IMR-90 (cell line): ENCODE results near the gene PRR23E. TPM values are rescaled to one million over a fixed set of nuclear protein-coding genes. Genes with fewer than 3 reads are reported as not detected.

Source experiments
- ATAC-seq: fragments of 200-7000 bp; cut with Tn5 transposase; 2 replicates; pipeline ENCODE4 v1.9.1; 2020; ENCODE audit warnings: low read depth, mild to moderate bottlenecking, moderate library complexity
- BruUV-seq: library from RNA; stranded (reverse); fragments of 400-500 nt; replicated peaks from 2 replicates; lab custom pipeline; 2021; lab: Mats Ljungman, UMichigan
- CTCF ChIA-PET: fragments of 300-600 bp; formaldehyde crosslinking; extraction: SDS; loops from one replicate; lab custom pipeline; 2021; ENCODE audit warnings: antibody characterized with exemption; lab: Yijun Ruan, JAX
- POLR2A ChIA-PET: fragments of 300-600 bp; sonication (Branson Sonifier 250); formaldehyde crosslinking; loops from one replicate; lab custom pipeline; 2022; ENCODE audit warnings: antibody characterized with exemption; ENCODE audit not compliant: unreplicated experiment; lab: Charles Lee
- DNase-seq: peaks from one replicate; pipeline ENCODE4 v3.0.0; 2013
- H2AFZ ChIP-seq: replicated peaks from 2 replicates; pipeline ENCODE3; 2013; ENCODE audit warnings: low read length, mild to moderate bottlenecking; ENCODE audit not compliant: poor library complexity
- H2AK5ac ChIP-seq: 2 replicates; pipeline ENCODE4 v1.6.1; 2013; ENCODE audit warnings: low read depth, low read length, inconsistent platforms
- H2AK9ac ChIP-seq: replicated peaks from 2 replicates; pipeline ENCODE3; 2013; ENCODE audit warnings: mild to moderate bottlenecking, low read depth, low read length, moderate library complexity; ENCODE audit not compliant: poor library complexity
- H2BK120ac ChIP-seq: 2 replicates; pipeline ENCODE4 v1.6.1; 2013; ENCODE audit warnings: low read depth, low read length, inconsistent platforms
- H2BK15ac ChIP-seq: 3 replicates; pipeline ENCODE4 v1.6.1; 2013; ENCODE audit warnings: low read depth, low read length, inconsistent platforms
- H2BK20ac ChIP-seq: 2 replicates; pipeline ENCODE4 v1.6.1; 2013; ENCODE audit warnings: low read depth, mild to moderate bottlenecking, inconsistent platforms, low read length, moderate library complexity
- H2BK5ac ChIP-seq: 2 replicates; pipeline ENCODE4 v1.6.1; 2013; ENCODE audit warnings: mild to moderate bottlenecking, low read depth, low read length, inconsistent platforms; ENCODE audit not compliant: poor library complexity, severe bottlenecking
- H3K14ac ChIP-seq: replicated peaks from 2 replicates; pipeline ENCODE4 v1.6.1; 2013; ENCODE audit warnings: low read depth, low read length, inconsistent platforms
- H3K18ac ChIP-seq: 2 replicates; pipeline ENCODE4 v1.6.1; 2013; ENCODE audit warnings: low read depth, low read length, control low read depth
- H3K23ac ChIP-seq: 2 replicates; pipeline ENCODE4 v1.6.1; 2013; ENCODE audit warnings: low read depth, low read length, inconsistent platforms
- H3K27ac ChIP-seq: 2 replicates; pipeline ENCODE4 v1.5.1; 2013; ENCODE audit warnings: mild to moderate bottlenecking, control low read depth, low read length; ENCODE audit not compliant: insufficient read depth
- H3K27me3 ChIP-seq: 2 replicates; pipeline ENCODE4 v1.6.1; 2013; ENCODE audit warnings: low read length; ENCODE audit not compliant: control insufficient read depth, insufficient read depth
- H3K36me3 ChIP-seq: 2 replicates; pipeline ENCODE4 v1.6.1; 2013; ENCODE audit warnings: low read length, mixed read lengths; ENCODE audit not compliant: control insufficient read depth, insufficient read depth
- H3K4ac ChIP-seq: 2 replicates; pipeline ENCODE4 v1.6.1; 2013; ENCODE audit warnings: low read depth, low read length, inconsistent platforms
- H3K4me1 ChIP-seq: 2 replicates; pipeline ENCODE4 v1.6.1; 2013; ENCODE audit warnings: low read length, mixed read lengths; ENCODE audit not compliant: control insufficient read depth, insufficient read depth
- H3K4me2 ChIP-seq: 2 replicates; pipeline ENCODE4 v1.6.1; 2013; ENCODE audit warnings: low read depth, mild to moderate bottlenecking, control low read depth, low read length, moderate library complexity
- H3K4me3 ChIP-seq: 2 replicates; pipeline ENCODE4 v1.5.1; 2013; ENCODE audit warnings: low read depth, mild to moderate bottlenecking, control low read depth, low read length, moderate library complexity; ENCODE audit not compliant: insufficient read depth
- H3K56ac ChIP-seq: 2 replicates; pipeline ENCODE4 v1.6.1; 2013; ENCODE audit warnings: low read length, inconsistent platforms; ENCODE audit not compliant: insufficient read depth; ENCODE audit errors: extremely low read depth
- H3K79me1 ChIP-seq, 2 experiments: 2 replicates each; pipeline ENCODE4 v1.6.1; 2013; ENCODE audit warnings: low read length in 2 of 2, inconsistent platforms in 1 of 2, low read depth in 1 of 2
- H3K9ac ChIP-seq: 2 replicates; pipeline ENCODE4 v1.6.1; 2013; ENCODE audit warnings: low read depth, low read length, control low read depth
- H3K9me1 ChIP-seq: 2 replicates; pipeline ENCODE4 v1.6.1; 2013; ENCODE audit warnings: low read length, inconsistent platforms; ENCODE audit not compliant: insufficient read depth
- H3K9me3 ChIP-seq: 2 replicates; pipeline ENCODE4 v1.6.1; 2013; ENCODE audit warnings: low read length; ENCODE audit not compliant: control insufficient read depth, insufficient read depth
- H4K20me1 ChIP-seq: 2 replicates; pipeline ENCODE4 v1.6.1; 2013; ENCODE audit warnings: low read length, inconsistent platforms; ENCODE audit not compliant: insufficient read depth
- H4K5ac ChIP-seq: 2 replicates; pipeline ENCODE4 v1.6.1; 2013; ENCODE audit warnings: mild to moderate bottlenecking, low read depth, low read length, control low read depth
- H4K8ac ChIP-seq, 2 experiments: 2 replicates each; pipeline ENCODE4 v1.6.1; 2013; ENCODE audit warnings: low read depth in 2 of 2, low read length in 2 of 2, control low read depth in 1 of 2, inconsistent platforms in 1 of 2
- H4K91ac ChIP-seq: 2 replicates; pipeline ENCODE4 v1.6.1; 2013; ENCODE audit warnings: low read depth, low read length, inconsistent platforms; ENCODE audit not compliant: insufficient read depth
- BHLHE40 ChIP-seq: fragments of 150-350 bp; IDR thresholded peaks from 2 replicates; pipeline ENCODE4 v1.6.1; 2016; ENCODE audit warnings: mild to moderate bottlenecking, low read depth, low read length
- CEBPB ChIP-seq: IDR thresholded peaks from 2 replicates; pipeline ENCODE4 v1.6.1; 2012; ENCODE audit warnings: low read depth, low read length, improper control_type of control experiment
- CHD1 ChIP-seq: IDR thresholded peaks from 2 replicates; pipeline ENCODE4 v1.6.1; 2012; ENCODE audit warnings: low read depth, low read length, improper control_type of control experiment
- CTCF ChIP-seq: conservative IDR thresholded peaks from 2 replicates; pipeline ENCODE4 v1.5.1; 2012; ENCODE audit warnings: mild to moderate bottlenecking, low read depth, low read length, improper control_type of control experiment
- ELK1 ChIP-seq: fragments of 150-350 bp; IDR thresholded peaks from 2 replicates; pipeline ENCODE4 v1.6.1; 2016; ENCODE audit warnings: low read depth, mild to moderate bottlenecking, low read length, moderate library complexity, borderline replicate concordance
- MAFK ChIP-seq: IDR thresholded peaks from 2 replicates; pipeline ENCODE4 v1.6.1; 2012; ENCODE audit warnings: low read depth, low read length, improper control_type of control experiment
- MAZ ChIP-seq: IDR thresholded peaks from 2 replicates; pipeline ENCODE4 v1.6.1; 2012; ENCODE audit warnings: low read depth, mild to moderate bottlenecking, low read length, improper control_type of control experiment, moderate library complexity, borderline replicate concordance
- MXI1 ChIP-seq: IDR thresholded peaks from 2 replicates; pipeline ENCODE4 v1.6.1; 2012; ENCODE audit warnings: low read depth, mild to moderate bottlenecking, low read length, moderate library complexity, borderline replicate concordance
- NFE2L2 ChIP-seq: fragments of 150-350 bp; IDR thresholded peaks from 2 replicates; pipeline ENCODE4 v1.6.1; 2016; ENCODE audit warnings: low read depth, mild to moderate bottlenecking, low read length
- POLR2A ChIP-seq: IDR thresholded peaks from 2 replicates; pipeline ENCODE4 v1.6.1; 2012; ENCODE audit warnings: mild to moderate bottlenecking, low read depth, low read length
- RAD21 ChIP-seq: IDR thresholded peaks from 2 replicates; pipeline ENCODE4 v1.6.1; 2012; ENCODE audit warnings: low read length, improper control_type of control experiment
- RCOR1 ChIP-seq: IDR thresholded peaks from 2 replicates; pipeline ENCODE4 v1.6.1; 2012; ENCODE audit warnings: mild to moderate bottlenecking, low read length, improper control_type of control experiment; ENCODE audit not compliant: insufficient replicate concordance
- RFX5 ChIP-seq: IDR thresholded peaks from 2 replicates; pipeline ENCODE4 v1.8.0; 2012; ENCODE audit warnings: low read depth, mild to moderate bottlenecking, low read length, moderate library complexity
- WGBS, 2 experiments: methylation state at CpG; one replicate each; pipeline versions ENCODE4 v1.1.5 to v1.1.7; 2013; ENCODE audit warnings: missing lambda C conversion rate in 2 of 2; ENCODE audit not compliant: insufficient read length in 1 of 2; ENCODE audit errors: extremely low coverage in 2 of 2; 5-methylcytosine and 5-hydroxymethylcytosine counted together
- dilution Hi-C: fragments of 300-500 bp; cut with HindIII; formaldehyde crosslinking; loops from one replicate; pipeline ENCODE4 v1.14.3; 2018; ENCODE audit warnings: low sequenced_read_pairs; ENCODE audit not compliant: unreplicated experiment
- in situ Hi-C: fragments of 300-500 bp; cut with MboI; formaldehyde crosslinking; loops from 3 replicates; pipeline ENCODE4 v1.14.3; 2019; ENCODE audit warnings: low sequenced_read_pairs, inconsistent platforms, mixed read lengths
- intact Hi-C: fragments of 100-400 bp; cut with micrococcal nuclease; formaldehyde crosslinking; loops from 2 replicates; pipeline ENCODE4 v1.10.0; 2022
- polyA plus RNA-seq, 3 experiments: library from polyadenylated mRNA; depleted of rRNA; stranded (reverse); fragments of >200 nt; gene quantifications; 2 replicates each; pipeline ENCODE4 v1.2.3, GENCODE V29; 2012; ENCODE audit warnings: low replicate concordance in 1 of 3
- total RNA-seq: library from RNA; depleted of rRNA; stranded (reverse); fragments of >200 nt; gene quantifications from 2 replicates; pipeline ENCODE4 v1.2.3, GENCODE V29; 2012
- TF ChIP-seq, protein P1 (sequence below): fragments of 150-350 bp; IDR thresholded peaks from 2 replicates; pipeline ENCODE4 v1.6.1; 2017; ENCODE audit warnings: mild to moderate bottlenecking, antibody characterized with exemption, low read length, low read depth

Gene PRR23E
- total and polyA plus RNA-seq, 2 of the 4 experiments (the other 2 are of a cell fraction): not detected

DNA sequence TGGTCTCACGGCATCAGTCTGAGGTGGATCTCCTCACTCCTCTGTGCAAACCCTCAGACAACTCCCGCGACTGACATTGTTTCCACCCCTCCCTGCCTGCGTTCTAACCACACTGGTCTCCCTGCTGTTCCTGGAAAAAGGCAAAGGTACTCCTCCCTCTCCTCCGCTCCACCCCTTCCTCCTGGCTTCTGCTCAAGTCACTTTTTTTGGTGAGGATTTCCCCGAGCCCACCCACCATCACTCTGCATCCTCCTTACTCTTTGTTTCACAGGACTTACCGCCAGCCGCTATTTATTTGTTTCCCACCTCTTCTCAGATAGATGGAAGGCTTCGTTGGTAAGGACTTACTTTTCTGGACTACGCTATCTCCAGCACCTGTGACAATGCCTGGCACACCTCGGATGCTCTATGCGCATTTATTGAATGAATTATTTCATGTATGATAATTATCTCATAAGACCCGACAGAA is 25.6 kb downstream of the PRR23E start:
- TF ChIP-seq RCOR1 (no peak), CEBPB (no peak), MAZ (no peak), ELK1 (no peak), RAD21 (no peak), POLR2A (no peak), CTCF (no peak), MXI1 (no peak), MAFK (no peak), RFX5 (no peak), NFE2L2 (no peak), BHLHE40 (no peak), CHD1 (no peak)
- TF ChIP-seq, protein P1, sequence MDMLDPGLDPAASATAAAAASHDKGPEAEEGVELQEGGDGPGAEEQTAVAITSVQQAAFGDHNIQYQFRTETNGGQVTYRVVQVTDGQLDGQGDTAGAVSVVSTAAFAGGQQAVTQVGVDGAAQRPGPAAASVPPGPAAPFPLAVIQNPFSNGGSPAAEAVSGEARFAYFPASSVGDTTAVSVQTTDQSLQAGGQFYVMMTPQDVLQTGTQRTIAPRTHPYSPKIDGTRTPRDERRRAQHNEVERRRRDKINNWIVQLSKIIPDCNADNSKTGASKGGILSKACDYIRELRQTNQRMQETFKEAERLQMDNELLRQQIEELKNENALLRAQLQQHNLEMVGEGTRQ: no peak
- no peak overlapping the region for H3K4me3 ChIP-seq
- no peak overlapping the region for H3K27ac ChIP-seq
- no peak overlapping the region for H4K8ac ChIP-seq
- no peaks in the 10 kb centered on the region for H3K36me3 ChIP-seq
- no peak overlapping the region for H2BK120ac ChIP-seq
- ChIA-PET CTCF (no interaction called here), POLR2A (no interaction called here)
- no peak overlapping the region for H3K4me2 ChIP-seq
- no TSS peak for BruUV-seq
- no peak overlapping the region for H2BK15ac ChIP-seq
- no peaks in the 10 kb centered on the region for H4K20me1 ChIP-seq
- H3K79me1 ChIP-seq: no peaks in the 10 kb centered on the region
- H4K5ac ChIP-seq: no peak overlapping the region
- H4K91ac ChIP-seq: no peak overlapping the region
- H3K23ac ChIP-seq: no peak overlapping the region
- no peak overlapping the region for H3K9ac ChIP-seq
- DNase-seq: no peak
- H3K27me3 ChIP-seq: peaks cover 16% of the 10 kb centered on the region
- H3K4me1 ChIP-seq: no peaks in the 10 kb centered on the region
- in situ Hi-C loops (no loop called here), dilution Hi-C loops (no loop called here), intact Hi-C loops (no loop called here)
- no peaks in the 10 kb centered on the region for H3K9me3 ChIP-seq
- no peak overlapping the region for H2AFZ ChIP-seq
- H3K18ac ChIP-seq: no peak overlapping the region
- H2AK5ac ChIP-seq: no peak overlapping the region
- no peak overlapping the region for H3K14ac ChIP-seq
- no peaks in the 10 kb centered on the region for H3K9me1 ChIP-seq
- no peak overlapping the region for H2BK20ac ChIP-seq
- H3K56ac ChIP-seq: no peak overlapping the region
- H2BK5ac ChIP-seq: no peak overlapping the region
- WGBS, 2 experiments: 58% methylated on average over 6 of the region's 13 CpGs; no CpG with 5 or more reads in 1 of the 2 experiments
- H2AK9ac ChIP-seq: no peak overlapping the region
- ATAC-seq: no peak
- H3K4ac ChIP-seq: no peak overlapping the region
